Right atrium auricular region (tissue), 2 donors: ENCODE data around the gene FAF1. TPM values are rescaled to one million over a fixed set of nuclear protein-coding genes. Genes with fewer than 3 reads are reported as not detected.

Experiments used
- DNase-seq: peaks from one replicate; pipeline ENCODE4 v3.0.0-alpha.2; 2019; ENCODE audit warnings: low spot score
- H3K27ac ChIP-seq, 2 donors: fragments of 200-600 bp; sonication (generic); 1 replicate in 1 of 2; 2 replicates in 1 of 2; pipeline ENCODE4 v1.5.1; 2016 to 2019
- H3K27me3 ChIP-seq, 2 donors: fragments of 200-600 bp; sonication (generic); one replicate each; pipeline versions ENCODE4 v1.5.1 to v1.6.0; 2017 to 2019
- H3K36me3 ChIP-seq: fragments of 200-600 bp; sonication (generic); one replicate; pipeline ENCODE4 v1.5.1; 2016
- H3K4me1 ChIP-seq, 2 donors: fragments of 200-600 bp; sonication (generic); one replicate each; pipeline versions ENCODE4 v1.5.1 to v1.6.0; 2017 to 2019
- H3K4me3 ChIP-seq, 2 donors: fragments of 200-600 bp; sonication (generic); 1 replicate in 1 of 2; 2 replicates in 1 of 2; pipeline ENCODE4 v1.5.1; 2017 to 2019; ENCODE audit warnings: mild to moderate bottlenecking in 1 of 2, moderate library complexity in 1 of 2
- H3K9me3 ChIP-seq, 2 donors: fragments of 200-600 bp; sonication (generic); one replicate each; pipeline ENCODE4 v1.5.1; 2019
- total RNA-seq, 2 donors: library from RNA; depleted of rRNA; stranded (reverse); fragments of >200 nt; gene quantifications; one replicate each; pipeline ENCODE4 v1.1.0, GENCODE V29; 2016
- TF ChIP-seq, protein P1 (sequence below), 2 donors: fragments of 200-600 bp; sonication (generic); IDR thresholded peaks; one replicate each; pipeline ENCODE4 v1.5.1; 2019; ENCODE audit warnings: antibody characterized with exemption in 2 of 2

Gene FAF1
- total RNA-seq, 2 donors from 2014 or later, result 36.1 to 68.8 TPM

DNA sequence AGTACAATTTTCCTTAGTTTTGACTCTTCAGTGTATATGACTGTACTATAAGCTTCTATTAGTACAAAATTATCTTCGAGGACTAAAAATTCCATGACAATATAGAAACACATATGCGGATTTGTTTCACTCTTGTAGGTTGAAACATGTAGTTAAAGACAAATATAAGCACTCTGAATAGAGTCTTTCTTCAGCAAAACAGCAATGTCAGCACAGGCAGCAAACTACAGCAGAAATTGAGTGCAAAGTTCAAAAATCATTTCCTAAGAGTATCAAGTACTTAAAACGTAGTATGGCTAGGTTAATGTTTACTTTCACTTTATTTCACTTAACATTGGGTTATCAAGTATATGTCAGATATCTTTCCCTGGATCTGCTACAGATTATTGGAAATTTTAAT, 106.7 kb downstream of the FAF1 start:
- Histone ChIP-seq H3K36me3 (no peaks in the 10 kb centered on the region), H3K4me1 (no peaks in the 10 kb centered on the region), H3K27me3 (no peaks in the 10 kb centered on the region), H3K27ac (no peak overlapping the region), H3K4me3 (no peak overlapping the region), H3K9me3 (no peaks in the 10 kb centered on the region)
- TF ChIP-seq, protein P1, sequence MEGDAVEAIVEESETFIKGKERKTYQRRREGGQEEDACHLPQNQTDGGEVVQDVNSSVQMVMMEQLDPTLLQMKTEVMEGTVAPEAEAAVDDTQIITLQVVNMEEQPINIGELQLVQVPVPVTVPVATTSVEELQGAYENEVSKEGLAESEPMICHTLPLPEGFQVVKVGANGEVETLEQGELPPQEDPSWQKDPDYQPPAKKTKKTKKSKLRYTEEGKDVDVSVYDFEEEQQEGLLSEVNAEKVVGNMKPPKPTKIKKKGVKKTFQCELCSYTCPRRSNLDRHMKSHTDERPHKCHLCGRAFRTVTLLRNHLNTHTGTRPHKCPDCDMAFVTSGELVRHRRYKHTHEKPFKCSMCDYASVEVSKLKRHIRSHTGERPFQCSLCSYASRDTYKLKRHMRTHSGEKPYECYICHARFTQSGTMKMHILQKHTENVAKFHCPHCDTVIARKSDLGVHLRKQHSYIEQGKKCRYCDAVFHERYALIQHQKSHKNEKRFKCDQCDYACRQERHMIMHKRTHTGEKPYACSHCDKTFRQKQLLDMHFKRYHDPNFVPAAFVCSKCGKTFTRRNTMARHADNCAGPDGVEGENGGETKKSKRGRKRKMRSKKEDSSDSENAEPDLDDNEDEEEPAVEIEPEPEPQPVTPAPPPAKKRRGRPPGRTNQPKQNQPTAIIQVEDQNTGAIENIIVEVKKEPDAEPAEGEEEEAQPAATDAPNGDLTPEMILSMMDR (IDR thresholded peaks at IDR 0.05), result no peak
- no peak for DNase-seq

DNA sequence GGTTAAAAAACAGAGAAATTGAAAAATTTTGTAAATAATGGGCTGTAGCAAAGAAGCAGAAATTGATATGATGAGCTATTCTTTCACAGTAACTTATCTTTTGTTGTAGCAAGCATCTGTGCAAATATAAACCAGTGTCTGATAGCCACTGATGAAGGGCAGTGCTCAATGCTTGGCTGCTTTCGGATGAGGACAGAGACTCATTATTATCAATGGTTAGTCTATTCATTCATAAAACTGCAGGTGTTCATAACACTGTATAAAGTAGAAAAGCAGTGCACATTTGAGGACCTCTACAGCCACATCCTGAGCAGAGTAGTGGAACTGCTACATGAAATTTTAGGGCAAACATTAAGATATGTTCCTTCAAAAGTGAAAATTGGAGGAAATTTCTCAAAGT, 107.2 kb downstream of the FAF1 start:
- Histone ChIP-seq H3K27ac (no peak overlapping the region), H3K27me3 (no peaks in the 10 kb centered on the region), H3K36me3 (no peaks in the 10 kb centered on the region), H3K4me1 (no peaks in the 10 kb centered on the region), H3K9me3 (no peaks in the 10 kb centered on the region), H3K4me3 (no peak overlapping the region)
- no peak for DNase-seq
- TF ChIP-seq, protein P1 (IDR thresholded peaks at IDR 0.05), result no peak

DNA sequence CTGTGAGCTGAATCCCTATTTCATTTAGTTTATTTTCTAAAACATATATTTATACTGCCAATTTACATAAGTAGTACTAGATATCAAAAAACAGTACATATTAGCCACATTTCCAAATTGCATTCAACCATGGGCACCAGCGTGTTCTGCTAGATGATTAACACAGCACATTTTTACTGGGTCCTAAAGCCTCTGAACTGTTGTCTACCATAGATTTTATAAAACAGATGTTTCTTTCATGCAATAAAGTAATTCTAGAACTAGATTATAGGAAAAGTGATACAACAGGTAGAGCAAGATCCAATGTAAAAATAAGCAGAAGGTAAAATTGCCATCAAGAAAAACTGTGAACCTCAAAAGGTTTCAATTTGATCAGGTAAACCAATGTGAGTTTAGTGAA, 108.6 kb downstream of the FAF1 start:
- H3K27ac ChIP-seq, result no peak overlapping the region
- no peaks in the 10 kb centered on the region for H3K4me1 ChIP-seq
- no peak overlapping the region for H3K4me3 ChIP-seq
- DNase-seq, result no peak
- no peaks in the 10 kb centered on the region for H3K36me3 ChIP-seq
- H3K27me3 ChIP-seq, result no peaks in the 10 kb centered on the region
- no peaks in the 10 kb centered on the region for H3K9me3 ChIP-seq
- TF ChIP-seq, protein P1 (IDR thresholded peaks at IDR 0.05), result no peak

GRCh38 chr1:50851034-50851433, 109.0 kb downstream of the FAF1 start:
- no peak overlapping the region for H3K4me3 ChIP-seq
- no peak for DNase-seq
- H3K9me3 ChIP-seq, result no peaks in the 10 kb centered on the region
- no peaks in the 10 kb centered on the region for H3K36me3 ChIP-seq
- H3K27ac ChIP-seq, result no peak overlapping the region
- TF ChIP-seq, protein P1 (IDR thresholded peaks at IDR 0.05), result no peak
- no peaks in the 10 kb centered on the region for H3K27me3 ChIP-seq
- no peaks in the 10 kb centered on the region for H3K4me1 ChIP-seq

- Histone ChIP-seq H3K4me3 (no peak overlapping the region), H3K27me3 (no peaks in the 10 kb centered on the region), H3K36me3 (no peaks in the 10 kb centered on the region), H3K9me3 (no peaks in the 10 kb centered on the region), H3K4me1 (no peaks in the 10 kb centered on the region), H3K27ac (no peak overlapping the region)
- DNase-seq, result no peak
- TF ChIP-seq, protein P1 (IDR thresholded peaks at IDR 0.05), result no peak
Measured at GRCh38 chr1:50847303-50847702, 112.8 kb downstream of the FAF1 start.

GRCh38 chr1:50846224-50846839, 113.7 kb downstream of the FAF1 start:
- no peak overlapping the region for H3K4me3 ChIP-seq
- H3K36me3 ChIP-seq, result no peaks in the 10 kb centered on the region
- H3K27me3 ChIP-seq, result no peaks in the 10 kb centered on the region
- H3K9me3 ChIP-seq, result no peaks in the 10 kb centered on the region
- TF ChIP-seq, protein P1 (IDR thresholded peaks at IDR 0.05), result no peak
- H3K4me1 ChIP-seq, result peaks cover 0 to 8% of the 10 kb centered on the region in 2 donors
- DNase-seq, result no peak
- no peak overlapping the region for H3K27ac ChIP-seq
